Activated B cell treated with CpG ODN at 0.5 μM for 24 hours (primary cell): ENCODE measurements around the gene HNRNPLL. TPM values are rescaled to one million over a fixed set of nuclear protein-coding genes. Genes with fewer than 3 reads are reported as not detected.

Source experiments
- ATAC-seq: fragments of 200-7000 bp; cut with Tn5 transposase; one replicate; pipeline ENCODE4 v1.10.0; 2021; ENCODE audit warnings: low read depth, mild to moderate bottlenecking, moderate library complexity
- CTCF ChIA-PET: fragments of 350-600 bp; sonication (Branson Sonifier 250); formaldehyde crosslinking; loops from one replicate; lab custom pipeline; 2021; ENCODE audit warnings: antibody characterized with exemption; lab: Charles Lee
- POLR2A ChIA-PET: fragments of 350-600 bp; sonication (Branson Sonifier 250); formaldehyde crosslinking; loops from one replicate; lab custom pipeline; 2021; ENCODE audit warnings: antibody characterized with exemption; lab: Charles Lee
- DNase-seq: peaks from one replicate; pipeline ENCODE4 v3.0.0; 2022
- H3K27ac Mint-ChIP-seq: one replicate; pipeline ENCODE4 v1.8.0; 2020; ENCODE audit warnings: mixed read lengths
- H3K27me3 Mint-ChIP-seq: one replicate; pipeline ENCODE4 v1.8.0; 2021; ENCODE audit warnings: mixed read lengths
- H3K36me3 Mint-ChIP-seq: one replicate; pipeline ENCODE4 v1.8.0; 2021; ENCODE audit warnings: low read depth, mixed read lengths
- H3K4me1 Mint-ChIP-seq: one replicate; pipeline ENCODE4 v1.8.0; 2021; ENCODE audit warnings: mixed read lengths
- H3K4me3 Mint-ChIP-seq: one replicate; pipeline ENCODE4 v1.8.0; 2020; ENCODE audit warnings: mild to moderate bottlenecking, mixed read lengths
- H3K9me3 Mint-ChIP-seq: one replicate; pipeline ENCODE4 v1.8.0; 2020; ENCODE audit warnings: mixed read lengths
- intact Hi-C: fragments of 100-400 bp; cut with micrococcal nuclease; formaldehyde crosslinking; loops from one replicate; pipeline ENCODE4 v1.15.1; 2024
- total RNA-seq: library from RNA; stranded (reverse); gene quantifications from 2 replicates; pipeline ENCODE4 v1.2.3, GENCODE V29; 2022
- TF ChIP-seq, protein P1 (sequence below): fragments of 200-600 bp; IDR thresholded peaks from one replicate; pipeline ENCODE4 v1.8.0; 2022; ENCODE audit warnings: antibody characterized with exemption, mild to moderate bottlenecking

HNRNPLL gene
- total RNA-seq, 1 donor from 2014 or later = 8.8 TPM

DNA sequence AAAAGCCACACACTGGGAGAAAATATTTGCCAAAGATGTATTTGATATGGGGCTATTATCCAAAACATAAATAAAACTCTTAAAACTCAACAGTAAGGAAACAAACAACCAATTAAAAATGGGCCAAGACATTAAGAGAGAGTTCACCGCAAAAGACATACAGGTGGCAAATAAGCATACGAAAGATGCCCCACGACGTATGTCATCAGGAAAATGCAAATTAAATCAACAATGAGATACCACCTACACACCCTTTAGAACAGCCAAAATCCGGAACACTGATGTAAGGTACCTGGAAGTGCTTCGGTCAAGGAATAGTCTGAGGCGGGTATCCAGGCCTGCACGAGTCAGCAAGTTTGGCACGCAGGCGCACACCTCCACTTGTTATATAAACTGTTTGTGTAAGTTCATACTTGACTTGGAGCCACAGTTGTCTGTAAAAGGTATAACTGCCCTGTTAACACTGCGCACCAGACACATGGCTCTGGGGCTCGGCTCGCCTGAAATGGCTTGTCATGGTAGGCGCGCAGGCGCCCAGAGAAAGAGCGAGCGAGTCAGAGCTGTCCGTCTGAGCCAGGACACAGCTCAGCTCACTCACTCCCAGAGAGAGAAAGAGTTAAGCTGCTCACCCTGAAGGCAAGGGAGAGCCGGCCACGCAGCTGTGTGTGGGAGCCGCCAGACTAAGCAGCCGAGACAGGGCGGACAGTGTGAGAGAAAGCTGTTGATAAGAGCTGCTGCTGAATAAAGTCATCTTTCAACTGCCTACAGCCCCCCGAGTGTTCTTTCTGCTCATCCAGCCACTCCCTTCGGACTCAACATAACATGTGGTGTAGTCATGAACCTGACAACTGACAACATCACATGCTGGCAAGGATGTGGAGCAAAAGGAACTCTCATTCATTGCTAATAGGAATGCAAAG, 87.3 kb downstream of the HNRNPLL start:
- ChIA-PET POLR2A (no interaction called here), CTCF (no interaction called here)
- TF ChIP-seq, protein P1, sequence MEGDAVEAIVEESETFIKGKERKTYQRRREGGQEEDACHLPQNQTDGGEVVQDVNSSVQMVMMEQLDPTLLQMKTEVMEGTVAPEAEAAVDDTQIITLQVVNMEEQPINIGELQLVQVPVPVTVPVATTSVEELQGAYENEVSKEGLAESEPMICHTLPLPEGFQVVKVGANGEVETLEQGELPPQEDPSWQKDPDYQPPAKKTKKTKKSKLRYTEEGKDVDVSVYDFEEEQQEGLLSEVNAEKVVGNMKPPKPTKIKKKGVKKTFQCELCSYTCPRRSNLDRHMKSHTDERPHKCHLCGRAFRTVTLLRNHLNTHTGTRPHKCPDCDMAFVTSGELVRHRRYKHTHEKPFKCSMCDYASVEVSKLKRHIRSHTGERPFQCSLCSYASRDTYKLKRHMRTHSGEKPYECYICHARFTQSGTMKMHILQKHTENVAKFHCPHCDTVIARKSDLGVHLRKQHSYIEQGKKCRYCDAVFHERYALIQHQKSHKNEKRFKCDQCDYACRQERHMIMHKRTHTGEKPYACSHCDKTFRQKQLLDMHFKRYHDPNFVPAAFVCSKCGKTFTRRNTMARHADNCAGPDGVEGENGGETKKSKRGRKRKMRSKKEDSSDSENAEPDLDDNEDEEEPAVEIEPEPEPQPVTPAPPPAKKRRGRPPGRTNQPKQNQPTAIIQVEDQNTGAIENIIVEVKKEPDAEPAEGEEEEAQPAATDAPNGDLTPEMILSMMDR = no peak
- Mint-ChIP-seq H3K9me3 (no peaks in the 10 kb centered on the region), H3K4me3 (no peak overlapping the region), H3K36me3 (no peaks in the 10 kb centered on the region), H3K4me1 (no peaks in the 10 kb centered on the region), H3K27me3 (peaks cover 7% of the 10 kb centered on the region), H3K27ac (no peak overlapping the region)
- DNase-seq (no peak), ATAC-seq (no peak)
- intact Hi-C loops = no loop called here

DNA sequence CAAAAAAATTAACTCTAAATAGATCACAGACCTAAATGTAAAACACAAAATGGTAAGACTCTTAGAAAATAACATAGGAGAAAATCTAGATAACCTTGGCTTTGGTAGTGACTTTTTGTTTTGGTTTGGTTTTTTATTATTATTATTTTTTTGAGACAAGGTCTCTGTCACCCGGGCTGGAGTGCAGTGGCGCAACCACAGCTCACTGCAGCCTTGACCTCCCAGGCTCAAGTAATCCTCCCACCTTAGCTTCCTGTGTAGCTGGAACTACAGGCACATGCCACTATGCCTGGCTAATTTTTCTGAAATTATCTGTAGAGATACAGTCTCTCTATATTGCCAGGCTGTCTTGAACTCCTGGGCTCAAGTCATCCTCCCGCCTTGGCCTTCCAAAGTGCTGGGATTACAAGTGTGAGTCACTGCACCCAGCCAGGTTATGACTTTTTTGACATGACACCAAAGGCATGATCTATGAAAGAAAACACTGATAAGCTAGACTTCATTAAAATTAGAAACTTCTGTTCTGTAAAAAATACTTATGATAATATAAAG, 88.0 kb downstream of the HNRNPLL start:
- H3K4me1 Mint-ChIP-seq = no peaks in the 10 kb centered on the region
- DNase-seq (no peak), ATAC-seq (no peak)
- peaks cover 7% of the 10 kb centered on the region for H3K27me3 Mint-ChIP-seq
- no peak overlapping the region for H3K4me3 Mint-ChIP-seq
- no peak overlapping the region for H3K27ac Mint-ChIP-seq
- CTCF ChIA-PET = interaction anchor here (1.7 kb wide), 1 partner anchor 199 kb away, joined by 5 read pairs; no protein-coding TSS in a partner anchor
- no peaks in the 10 kb centered on the region for H3K9me3 Mint-ChIP-seq
- TF ChIP-seq, protein P1 = no peak
- no peaks in the 10 kb centered on the region for H3K36me3 Mint-ChIP-seq
- POLR2A ChIA-PET = no interaction called here
- intact Hi-C loops = no loop called here

DNA sequence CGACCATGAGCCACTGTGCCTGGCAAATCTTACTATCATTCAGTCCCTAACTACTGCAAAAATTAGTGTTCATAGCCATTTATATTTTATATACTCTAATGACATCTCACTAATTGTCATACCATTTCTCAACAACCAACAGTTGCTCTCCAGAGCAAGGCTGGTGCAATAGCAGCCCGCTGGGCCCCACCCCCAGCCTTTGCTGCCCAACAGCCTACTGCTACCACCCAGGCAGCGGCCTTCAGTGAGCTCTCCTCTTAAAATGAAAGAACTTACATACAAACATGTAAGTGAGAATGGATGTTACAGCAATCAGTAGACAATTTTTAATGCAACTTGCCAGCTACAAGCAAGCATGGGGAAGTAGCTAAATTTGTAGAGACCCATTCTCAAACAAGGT, 90.5 kb downstream of the HNRNPLL start:
- no peaks in the 10 kb centered on the region for H3K36me3 Mint-ChIP-seq
- peaks cover 4% of the 10 kb centered on the region for H3K4me1 Mint-ChIP-seq
- TF ChIP-seq, protein P1 = no peak
- no peak overlapping the region for H3K27ac Mint-ChIP-seq
- ATAC-seq (no peak), DNase-seq (no peak)
- ChIA-PET POLR2A (interaction anchor here (1.1 kb wide), 1 partner anchor 239 kb away, joined by 3 read pairs; the partner anchor contains the start of gene SRSF7), CTCF (interaction anchor here (0.5 to 2.3 kb wide), 3 partner anchors 21 to 197 kb away, joined by 3 to 7 read pairs (median 6); no protein-coding TSS in a partner anchor)
- intact Hi-C loops = no loop called here
- H3K9me3 Mint-ChIP-seq = no peaks in the 10 kb centered on the region
- peaks cover 7% of the 10 kb centered on the region for H3K27me3 Mint-ChIP-seq
- H3K4me3 Mint-ChIP-seq = no peak overlapping the region

Other genes starting within 250 kb of the HNRNPLL start
- 40.0 and 43.2 TPM in 2 replicates for gene ATL2, start 225.7 kb downstream of the HNRNPLL start, total RNA-seq
- gene GALM, start 63.2 kb upstream of the HNRNPLL start, total RNA-seq = 3.5 and 5.4 TPM in 2 replicates
- gene SRSF7, start 148.4 kb upstream of the HNRNPLL start, total RNA-seq = 247 and 254 TPM in 2 replicates
- gene GEMIN6, start 175.3 kb upstream of the HNRNPLL start, total RNA-seq = 16.6 and 17.2 TPM in 2 replicates